Activated CD8-positive, alpha-beta memory T cell treated with anti-CD3 and anti-CD28 coated beads for 24 hours (primary cell): ENCODE measurements around the gene CD46.

ENCODE experiments used
- DNase-seq: peaks from one replicate; pipeline ENCODE4 v3.0.0-alpha.2; 2020

CD46 gene

GRCh38 chr1:207832796-207833195 lies 80.9 kb downstream of the CD46 start:
- no peak for DNase-seq

- DNase-seq, result no peak
Observed at GRCh38 chr1:207833381-207833780, 81.5 kb downstream of the CD46 start.

GRCh38 chr1:207833956-207834660 lies 82.3 kb downstream of the CD46 start:
- no peak for DNase-seq

- no peak for DNase-seq
Observed at GRCh38 chr1:207835958-207836357, 84.1 kb downstream of the CD46 start.

GRCh38 chr1:207836591-207837347 lies 84.9 kb downstream of the CD46 start:
- DNase-seq, result peak; percentile 46

- peak; percentile 9 for DNase-seq
Observed at GRCh38 chr1:207837673-207838072, 85.8 kb downstream of the CD46 start.

- DNase-seq, result peak; percentile 54
Observed at GRCh38 chr1:207838156-207839082, 86.6 kb downstream of the CD46 start.

GRCh38 chr1:207839083-207839413 lies 87.2 kb downstream of the CD46 start:
- DNase-seq, result no peak

- no peak for DNase-seq
Observed at GRCh38 chr1:207840380-207840779, 88.5 kb downstream of the CD46 start.

GRCh38 chr1:207841293-207841692 lies 89.4 kb downstream of the CD46 start:
- DNase-seq, result peak; percentile 19

- DNase-seq, result peak; percentile 47
Observed at GRCh38 chr1:207841901-207842300, 90.0 kb downstream of the CD46 start.

- DNase-seq, result peak; percentile 44
Observed at GRCh38 chr1:207842506-207842905, 90.7 kb downstream of the CD46 start.

GRCh38 chr1:207844371-207844770 lies 92.5 kb downstream of the CD46 start:
- DNase-seq, result peak; percentile 4
